Sigmoid colon (tissue), 4 donors: Measurements from ENCODE around the gene NIPSNAP3A.

Source experiments
- POLR2A ChIP-seq, 2 donors: fragments of 450-650 bp; IDR thresholded peaks; one replicate each; pipeline ENCODE4 v1.6.1; 2016; ENCODE audit warnings: antibody characterized with exemption in 2 of 2, mild to moderate bottlenecking in 2 of 2, moderate library complexity in 2 of 2
- POLR2AphosphoS5 ChIP-seq, 4 donors: sonication (generic); formaldehyde crosslinking; IDR thresholded peaks; one replicate each; pipeline ENCODE4 v1.6.1; 2017; ENCODE audit warnings: antibody characterized with exemption in 4 of 4
- TF ChIP-seq, protein P1 (sequence below), 4 experiments: fragments of 450-650 bp in 3 of 4; fragments of 200-600 bp in 1 of 4; IDR thresholded peaks; one replicate each; pipeline ENCODE4 v1.5.1; 2016 to 2019; ENCODE audit warnings: antibody characterized with exemption in 4 of 4, mild to moderate bottlenecking in 3 of 4, moderate library complexity in 2 of 4

DNA sequence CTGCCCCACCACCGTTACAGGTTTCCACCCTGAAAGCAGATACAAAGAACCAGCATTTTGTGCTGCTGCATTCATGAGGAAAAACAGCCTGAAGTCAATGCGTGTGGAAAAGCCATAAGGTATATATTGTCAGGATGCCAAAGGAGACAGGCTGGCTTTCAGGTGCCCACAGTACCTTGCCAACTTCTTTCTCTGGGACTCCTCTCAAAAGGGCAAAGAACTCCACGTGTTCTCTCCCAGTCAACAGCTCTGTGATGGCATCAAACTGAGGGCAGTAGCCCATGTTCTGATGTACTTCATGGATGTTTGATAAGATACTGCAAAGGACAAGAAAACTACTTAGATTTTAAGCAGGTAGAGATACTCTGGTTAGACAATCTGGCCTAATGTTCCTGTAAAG, 40.8 kb downstream of the NIPSNAP3A start:
- TF ChIP-seq, protein P1, sequence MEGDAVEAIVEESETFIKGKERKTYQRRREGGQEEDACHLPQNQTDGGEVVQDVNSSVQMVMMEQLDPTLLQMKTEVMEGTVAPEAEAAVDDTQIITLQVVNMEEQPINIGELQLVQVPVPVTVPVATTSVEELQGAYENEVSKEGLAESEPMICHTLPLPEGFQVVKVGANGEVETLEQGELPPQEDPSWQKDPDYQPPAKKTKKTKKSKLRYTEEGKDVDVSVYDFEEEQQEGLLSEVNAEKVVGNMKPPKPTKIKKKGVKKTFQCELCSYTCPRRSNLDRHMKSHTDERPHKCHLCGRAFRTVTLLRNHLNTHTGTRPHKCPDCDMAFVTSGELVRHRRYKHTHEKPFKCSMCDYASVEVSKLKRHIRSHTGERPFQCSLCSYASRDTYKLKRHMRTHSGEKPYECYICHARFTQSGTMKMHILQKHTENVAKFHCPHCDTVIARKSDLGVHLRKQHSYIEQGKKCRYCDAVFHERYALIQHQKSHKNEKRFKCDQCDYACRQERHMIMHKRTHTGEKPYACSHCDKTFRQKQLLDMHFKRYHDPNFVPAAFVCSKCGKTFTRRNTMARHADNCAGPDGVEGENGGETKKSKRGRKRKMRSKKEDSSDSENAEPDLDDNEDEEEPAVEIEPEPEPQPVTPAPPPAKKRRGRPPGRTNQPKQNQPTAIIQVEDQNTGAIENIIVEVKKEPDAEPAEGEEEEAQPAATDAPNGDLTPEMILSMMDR (IDR thresholded peaks at IDR 0.05), result no peak
- TF ChIP-seq POLR2AphosphoS5 (IDR thresholded peaks at IDR 0.05) (no peak), POLR2A (IDR thresholded peaks at IDR 0.05) (no peak)
